ENCODE results near the gene ACVR1C.

The ACVR1C gene

GRCh38 chr2:157603198-157603597 is 25.5 kb downstream of the ACVR1C start:
- Histone ChIP-seq H3K36me3 (replicated peaks; ENCODE audit: insufficient read depth, low read length) (no peaks in the 10 kb centered on the region), H3K9me3 (replicated peaks; ENCODE audit: insufficient read depth, low read length) (no peaks in the 10 kb centered on the region), H3F3A (ENCODE audit: insufficient read depth, low read length) (no peaks in the 10 kb centered on the region), H3K4me1 (ENCODE audit: low read length) (no peaks in the 10 kb centered on the region), H2AFZ (ENCODE audit: low read length) (no peak overlapping the region), H3K27me3 (replicated peaks; ENCODE audit: insufficient read depth, low read length) (no peaks in the 10 kb centered on the region), H3K9ac (ENCODE audit: low read length) (no peak overlapping the region), H3K9me2 (replicated peaks; ENCODE audit: insufficient read depth, low read length) (no peaks in the 10 kb centered on the region), H4K20me1 (ENCODE audit: insufficient read depth, low read length) (no peaks in the 10 kb centered on the region), H3K4me3 (ENCODE audit: low read length) (no peak overlapping the region), H3K79me2 (ENCODE audit: low read length) (no peaks in the 10 kb centered on the region), H3K27ac (ENCODE audit: low read length) (no peak overlapping the region), H3K4me2 (ENCODE audit: low read depth, low read length) (no peak overlapping the region)
- TF ChIP-seq EZH2 (optimal IDR thresholded peaks at IDR 0.05; ENCODE audit: low read depth, low read length): no peak
- no peak for TF ChIP-seq CTCF (IDR thresholded peaks at IDR 0.05; ENCODE audit: low read length)
- TF ChIP-seq EZH2phosphoT487 (IDR thresholded peaks at IDR 0.05; ENCODE audit: low read length): no peak
- DNase-seq: no peak

GRCh38 chr2:157601807-157602206 is 26.9 kb downstream of the ACVR1C start:
- H3K27me3 ChIP-seq (replicated peaks; ENCODE audit: insufficient read depth, low read length): no peaks in the 10 kb centered on the region
- H3K9me3 ChIP-seq (replicated peaks; ENCODE audit: insufficient read depth, low read length): no peaks in the 10 kb centered on the region
- H3F3A ChIP-seq (ENCODE audit: insufficient read depth, low read length): no peaks in the 10 kb centered on the region
- H3K4me3 ChIP-seq (ENCODE audit: low read length): no peak overlapping the region
- TF ChIP-seq CTCF (IDR thresholded peaks at IDR 0.05; ENCODE audit: low read length): no peak
- no peak for TF ChIP-seq EZH2phosphoT487 (IDR thresholded peaks at IDR 0.05; ENCODE audit: low read length)
- TF ChIP-seq EZH2 (optimal IDR thresholded peaks at IDR 0.05; ENCODE audit: low read depth, low read length): no peak
- H3K36me3 ChIP-seq (replicated peaks; ENCODE audit: insufficient read depth, low read length): no peaks in the 10 kb centered on the region
- H3K4me2 ChIP-seq (ENCODE audit: low read depth, low read length): no peak overlapping the region
- DNase-seq: no peak
- H3K4me1 ChIP-seq (ENCODE audit: low read length): no peaks in the 10 kb centered on the region
- no peaks in the 10 kb centered on the region for H4K20me1 ChIP-seq (ENCODE audit: insufficient read depth, low read length)
- H3K9me2 ChIP-seq (replicated peaks; ENCODE audit: insufficient read depth, low read length): no peaks in the 10 kb centered on the region
- H3K27ac ChIP-seq (ENCODE audit: low read length): no peak overlapping the region
- H2AFZ ChIP-seq (ENCODE audit: low read length): no peak overlapping the region
- no peaks in the 10 kb centered on the region for H3K79me2 ChIP-seq (ENCODE audit: low read length)
- H3K9ac ChIP-seq (ENCODE audit: low read length): no peak overlapping the region

DNA sequence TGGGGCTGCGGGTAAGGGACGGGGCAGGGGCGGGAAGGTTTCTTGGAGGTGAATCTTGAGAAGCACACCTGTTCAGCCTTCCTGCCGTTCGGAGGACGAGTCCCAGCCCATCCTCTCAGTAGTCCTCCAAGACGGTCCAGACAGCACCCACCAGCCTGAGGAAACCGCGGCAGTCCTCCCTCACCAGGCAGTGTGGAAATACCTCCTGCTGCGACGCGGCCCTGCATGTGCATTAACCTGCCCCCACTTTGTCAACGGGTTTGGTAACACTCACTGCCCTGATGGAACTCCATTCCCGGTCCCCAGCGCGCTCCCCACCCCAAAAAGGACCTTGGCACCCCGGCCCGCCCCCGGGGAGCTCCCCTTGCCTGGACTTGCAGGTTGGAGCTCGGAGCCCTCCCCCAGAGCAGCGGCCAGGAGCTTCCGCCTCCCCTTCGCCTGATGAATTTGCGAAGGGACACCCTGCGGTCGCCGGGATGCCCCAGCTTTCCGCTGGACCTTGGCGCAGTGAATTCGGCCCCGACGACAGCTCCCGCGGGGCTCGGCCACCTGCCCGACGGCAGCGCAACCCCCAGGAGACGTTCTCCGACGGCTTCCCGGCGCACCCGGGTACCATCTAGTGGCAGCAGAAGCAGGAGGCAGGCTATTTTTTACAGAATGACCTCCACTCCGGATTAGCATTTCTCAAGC is 31.5 kb downstream of the ACVR1C start:
- Histone ChIP-seq H3F3A (ENCODE audit: insufficient read depth, low read length) (no peaks in the 10 kb centered on the region), H3K36me3 (replicated peaks; ENCODE audit: insufficient read depth, low read length) (no peaks in the 10 kb centered on the region), H3K9me2 (replicated peaks; ENCODE audit: insufficient read depth, low read length) (no peaks in the 10 kb centered on the region), H3K4me1 (ENCODE audit: low read length) (no peaks in the 10 kb centered on the region), H3K79me2 (ENCODE audit: low read length) (no peaks in the 10 kb centered on the region), H3K27ac (ENCODE audit: low read length) (no peak overlapping the region), H3K4me2 (ENCODE audit: low read depth, low read length) (no peak overlapping the region), H4K20me1 (ENCODE audit: insufficient read depth, low read length) (no peaks in the 10 kb centered on the region), H3K27me3 (replicated peaks; ENCODE audit: insufficient read depth, low read length) (no peaks in the 10 kb centered on the region), H2AFZ (ENCODE audit: low read length) (no peak overlapping the region), H3K4me3 (ENCODE audit: low read length) (no peak overlapping the region), H3K9ac (ENCODE audit: low read length) (no peak overlapping the region), H3K9me3 (replicated peaks; ENCODE audit: insufficient read depth, low read length) (no peaks in the 10 kb centered on the region)
- no peak for DNase-seq
- no peak for TF ChIP-seq EZH2phosphoT487 (IDR thresholded peaks at IDR 0.05; ENCODE audit: low read length)
- no peak for TF ChIP-seq CTCF (IDR thresholded peaks at IDR 0.05; ENCODE audit: low read length)
- no peak for TF ChIP-seq EZH2 (optimal IDR thresholded peaks at IDR 0.05; ENCODE audit: low read depth, low read length)
